HepG2 (cell line): Measurements from ENCODE around the gene USP28. TPM values are rescaled to one million over a fixed set of nuclear protein-coding genes. Genes with fewer than 3 reads are reported as not detected.
A peak's percentile ranks its signal among the peaks of the same experiment; 100 is the strongest.

ENCODE experiments used
- ATAC-seq: fragments of 200-7000 bp; cut with Tn5 transposase; 3 replicates; pipeline ENCODE4 v1.9.1; 2020; ENCODE audit warnings: mild to moderate bottlenecking, moderate library complexity
- BruUV-seq: library from RNA; stranded (reverse); fragments of 400-500 nt; replicated peaks from 2 replicates; lab custom pipeline; 2021; lab: Mats Ljungman, UMichigan
- CTCF ChIA-PET: fragments of 300-600 bp; formaldehyde crosslinking; extraction: SDS; loops from one replicate; lab custom pipeline; 2021; ENCODE audit warnings: low total read pairs, inconsistent platforms, low intra/inter-chr PET ratio; lab: Yijun Ruan, JAX
- POLR2A ChIA-PET: fragments of 350-600 bp; sonication (Branson Sonifier 250); formaldehyde crosslinking; loops from one replicate; lab custom pipeline; 2020; ENCODE audit warnings: antibody characterized with exemption, inconsistent platforms; lab: Yijun Ruan, JAX
- DNase-seq: peaks from one replicate; pipeline ENCODE4 v3.0.0-alpha.2; 2015; ENCODE audit warnings: low spot score
- FAIRE-seq: peaks from 3 replicates; lab custom pipeline; 2011; peaks lifted over from hg19 to GRCh38; lab: Jason Lieb, UNC
- H2AFZ ChIP-seq: one replicate; pipeline ENCODE4 v1.6.1; 2011; ENCODE audit warnings: low read length, inconsistent platforms
- H3K27ac ChIP-seq: fragments of 300-600 bp; 3 replicates; pipeline ENCODE4 v1.8.0; 2011; ENCODE audit warnings: mixed run types, mild to moderate bottlenecking, mixed read lengths, low read length, inconsistent platforms; ENCODE audit not compliant: insufficient read depth; ENCODE audit errors: extremely low read length
- H3K27me3 ChIP-seq, 2 experiments: fragments of 200-600 bp in 1 of 2; 2 replicates in 1 of 2; 3 replicates in 1 of 2; pipeline versions ENCODE4 v1.6.0 to v1.8.0; 2011; ENCODE audit warnings: low read length in 2 of 2, mild to moderate bottlenecking in 2 of 2, moderate library complexity in 2 of 2, inconsistent platforms in 1 of 2; ENCODE audit not compliant: insufficient read depth in 2 of 2, control insufficient read depth in 1 of 2
- H3K36me3 ChIP-seq, 2 experiments: fragments of 200-600 bp in 1 of 2; replicated peaks in 1 of 2; 2 replicates in 1 of 2; 3 replicates in 1 of 2; pipeline versions ENCODE4 v1.5.1 to v1.8.0; 2011; ENCODE audit warnings: low read length in 2 of 2, inconsistent platforms in 1 of 2; ENCODE audit not compliant: insufficient read depth in 2 of 2, control insufficient read depth in 1 of 2
- H3K4me1 ChIP-seq: 2 replicates; pipeline ENCODE4 v1.5.1; 2012; ENCODE audit warnings: low read length, inconsistent platforms; ENCODE audit not compliant: insufficient read depth
- H3K4me2 ChIP-seq: 2 replicates; pipeline ENCODE4 v1.6.0; 2011; ENCODE audit warnings: low read depth, low read length, inconsistent platforms
- H3K4me3 ChIP-seq, 3 experiments: fragments of 200-600 bp in 1 of 3; sonication (generic), shearing (Covaris generic) in 1 of 3; replicated peaks in 1 of 3; 2 replicates each; pipeline ENCODE4 v1.5.1; 2011 to 2016; ENCODE audit warnings: low read length in 3 of 3, inconsistent platforms in 2 of 3, low read depth in 2 of 3, mild to moderate bottlenecking in 2 of 3, control low read depth in 1 of 3, mixed read lengths in 1 of 3; ENCODE audit not compliant: insufficient read depth in 1 of 3
- H3K79me2 ChIP-seq: one replicate; pipeline ENCODE4 v1.6.1; 2011; ENCODE audit warnings: low read length, inconsistent platforms; ENCODE audit not compliant: insufficient read depth
- H3K9ac ChIP-seq: 2 replicates; pipeline ENCODE4 v1.6.0; 2011; ENCODE audit warnings: mild to moderate bottlenecking, low read depth, low read length, inconsistent platforms; ENCODE audit not compliant: insufficient read depth
- H3K9me3 ChIP-seq: 2 replicates; pipeline ENCODE4 v1.5.1; 2012; ENCODE audit warnings: mild to moderate bottlenecking, low read length
- H4K20me1 ChIP-seq: 2 replicates; pipeline ENCODE4 v1.6.0; 2011; ENCODE audit warnings: inconsistent platforms, mild to moderate bottlenecking, low read length, moderate library complexity; ENCODE audit not compliant: insufficient read depth
- MAFF ChIP-seq: IDR thresholded peaks from 2 replicates; pipeline ENCODE4 v1.6.1; 2011; ENCODE audit warnings: low read depth, low read length, improper control_type of control experiment
- MAFK ChIP-seq, 2 experiments: IDR thresholded peaks in 1 of 2; conservative IDR thresholded peaks in 1 of 2; 2 replicates each; pipeline ENCODE4 v1.6.1; 2011; ENCODE audit warnings: improper control_type of control experiment in 2 of 2, low read length in 2 of 2
- ZFYVE20 ChIP-seq: sonication (generic); formaldehyde crosslinking; IDR thresholded peaks from 2 replicates; pipeline ENCODE4 v1.8.0; 2023; ENCODE audit warnings: low read depth, mild to moderate bottlenecking, moderate library complexity, missing genetic modification reagents, borderline replicate concordance
- ZKSCAN8 ChIP-seq: IDR thresholded peaks from 2 replicates; pipeline ENCODE4 v1.6.1; 2016; ENCODE audit warnings: borderline replicate concordance, missing genetic modification reagents, missing compliant biosample characterization
- ZSCAN25 ChIP-seq: sonication (generic); formaldehyde crosslinking; IDR thresholded peaks from 2 replicates; pipeline ENCODE4 v1.8.0; 2022; ENCODE audit warnings: mild to moderate bottlenecking, missing genetic modification reagents
- WGBS: methylation state at CpG from one replicate; pipeline ENCODE4 v1.1.6; 2017; ENCODE audit warnings: low lambda C conversion rate; 5-methylcytosine and 5-hydroxymethylcytosine counted together
- in situ Hi-C: cut with HindIII; loops from 2 replicates; pipeline ENCODE4 v1.10.0; 2017; ENCODE audit warnings: low pct_unique_long_range_greater_than_20kb; ENCODE audit not compliant: extremely low pct_ligation_motif_present
- intact Hi-C: fragments of 100-400 bp; cut with micrococcal nuclease; formaldehyde crosslinking; loops from one replicate; pipeline ENCODE4 v1.10.0; 2022; ENCODE audit not compliant: unreplicated experiment
- polyA plus RNA-seq, 8 experiments: library from polyadenylated mRNA; depleted of rRNA in 3 of 8; stranded (reverse) in 7 of 8; unstranded in 1 of 8; fragments of >200 nt; fragmentation: Illumina TruSeq in 4 of 8; extraction: Trizol in 4 of 8; gene quantifications; 2 replicates each; pipeline versions ENCODE4 v1.2.1 to v1.2.3, GENCODE V29; 2011 to 2016; ENCODE audit warnings: low read depth in 4 of 8, missing spikeins in 1 of 8, mixed read lengths in 1 of 8; ENCODE audit not compliant: insufficient read depth in 1 of 8
- total RNA-seq, 5 experiments: library from RNA; depleted of rRNA; stranded (reverse); fragments of >200 nt; fragmentation: Illumina TruSeq; extraction: Trizol; gene quantifications; 2 replicates each; pipeline ENCODE4 v1.2.3, GENCODE V29; 2016; ENCODE audit warnings: low read depth in 1 of 5
- TF ChIP-seq, protein P1 (sequence below): sonication (generic); formaldehyde crosslinking; IDR thresholded peaks from 2 replicates; pipeline ENCODE4 v1.8.1; 2023; ENCODE audit warnings: mild to moderate bottlenecking, inconsistent platforms, moderate library complexity, missing genetic modification reagents, borderline replicate concordance

Gene USP28
- total and polyA plus RNA-seq, 2 of the 13 experiments (the other 11 are each of a cell fraction or from before 2014, with no cell fraction given): 29.6 to 34.3 TPM

DNA sequence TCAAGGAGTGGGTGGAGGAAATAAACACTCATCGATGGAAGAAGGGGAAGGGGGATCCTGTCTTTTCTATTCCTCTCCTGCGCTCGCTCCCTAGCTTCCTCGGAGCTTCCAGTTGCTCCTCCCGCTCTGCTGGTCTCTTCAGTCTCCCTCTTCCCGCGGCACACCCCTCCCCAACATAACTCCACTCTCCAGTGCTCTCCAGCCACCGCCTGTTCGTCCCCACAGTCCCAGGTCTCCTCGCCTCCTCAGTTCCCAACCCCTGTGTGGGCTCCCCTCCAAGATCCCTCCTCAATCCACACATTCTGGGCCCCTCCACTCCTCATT is 102.3 kb downstream of the USP28 start (continued):
- no peak for TF ChIP-seq ZKSCAN8
- TF ChIP-seq ZFYVE20 (CRISPR knock-in tag): no peak
- TF ChIP-seq ZSCAN25: no peak

DNA sequence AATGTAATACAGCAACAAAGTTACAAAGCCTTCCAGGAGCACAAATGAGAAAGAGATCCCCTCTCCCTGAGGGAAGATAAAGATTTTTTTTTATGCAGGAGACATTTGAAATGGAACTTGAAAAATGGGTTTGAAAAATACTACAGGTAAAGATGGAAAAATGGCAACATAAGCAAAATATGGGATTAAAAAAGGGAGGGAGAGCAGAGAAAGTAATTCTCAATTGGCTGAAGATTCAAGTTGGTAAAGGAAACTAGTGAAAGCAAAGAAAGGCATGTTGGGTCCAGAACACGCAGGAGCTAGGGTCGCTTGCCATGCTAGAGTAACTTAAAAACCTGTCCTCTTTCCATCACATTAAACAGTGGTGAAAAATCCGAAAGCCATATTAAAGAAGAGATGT is 103.4 kb downstream of the USP28 start:
- H3K36me3 ChIP-seq: peaks cover 2 to 21% of the 10 kb centered on the region in 2 experiments; a peak in 4 of 5 replicates
- H3K27me3 ChIP-seq: peaks cover 0 to 5% of the 10 kb centered on the region in 2 experiments; a peak in 2 of 5 replicates
- WGBS: 80% methylated on average over 3 of the region's 3 CpGs
- in situ Hi-C loops: no loop called here
- H3K27ac ChIP-seq: no peak overlapping the region
- peaks cover 24% of the 10 kb centered on the region for H3K79me2 ChIP-seq
- peaks cover 13% of the 10 kb centered on the region for H3K4me1 ChIP-seq
- intact Hi-C loops: no loop called here
- H3K9me3 ChIP-seq: no peaks in the 10 kb centered on the region
- no peak for FAIRE-seq
- CTCF ChIA-PET: no interaction called here
- H4K20me1 ChIP-seq: no peaks in the 10 kb centered on the region
- H3K4me3 ChIP-seq: peak overlapping the region; percentile 81 to 98 (median 96); a peak in 4 of 6 replicates
- peak overlapping the region; percentile 92; the same call in 1 of the 2 replicates for H3K9ac ChIP-seq
- no peak overlapping the region for H2AFZ ChIP-seq
- TF ChIP-seq, protein P1, sequence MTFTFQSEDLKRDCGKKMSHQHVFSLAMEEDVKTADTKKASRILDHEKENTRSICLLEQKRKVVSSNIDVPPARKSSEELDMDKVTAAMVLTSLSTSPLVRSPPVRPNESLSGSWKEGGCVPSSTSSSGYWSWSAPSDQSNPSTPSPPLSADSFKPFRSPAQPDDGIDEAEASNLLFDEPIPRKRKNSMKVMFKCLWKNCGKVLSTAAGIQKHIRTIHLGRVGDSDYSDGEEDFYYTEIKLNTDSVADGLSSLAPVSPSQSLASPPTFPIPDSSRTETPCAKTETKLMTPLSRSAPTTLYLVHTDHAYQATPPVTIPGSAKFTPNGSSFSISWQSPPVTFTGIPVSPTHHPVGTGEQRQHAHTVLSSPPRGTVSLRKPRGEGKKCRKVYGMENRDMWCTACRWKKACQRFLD (CRISPR knock-in tag): no peak
- TF ChIP-seq MAFK (conservative IDR thresholded peaks at IDR 0.05 in 1 of 2, IDR thresholded peaks at IDR 0.05 in 1 of 2; ENCODE audit: low read length in 2 of 2): peak; percentile 31 to 51; a peak in 2 of 4 replicates
- peak; percentile 41; the same call in 1 of the 2 replicates for TF ChIP-seq MAFF
- TF ChIP-seq, all 625 proteins: peak for 2
- H3K4me2 ChIP-seq: peak overlapping the region; percentile 81
- BruUV-seq: no TSS peak
- POLR2A ChIA-PET: no interaction called here
- DNase-seq: no peak
- ATAC-seq: no peak
